DMS53 (cell line): Measurements from ENCODE around the gene FAF2.

Experiments
- DNase-seq: peaks from one replicate; lab custom pipeline; 2025; lab: John Stamatoyannopoulos, UW

Gene FAF2

GRCh38 chr5:176507911-176508310, 59.7 kb downstream of the FAF2 start:
- DNase-seq, result no peak

GRCh38 chr5:176508603-176509002, 60.4 kb downstream of the FAF2 start:
- DNase-seq, result no peak

DNA sequence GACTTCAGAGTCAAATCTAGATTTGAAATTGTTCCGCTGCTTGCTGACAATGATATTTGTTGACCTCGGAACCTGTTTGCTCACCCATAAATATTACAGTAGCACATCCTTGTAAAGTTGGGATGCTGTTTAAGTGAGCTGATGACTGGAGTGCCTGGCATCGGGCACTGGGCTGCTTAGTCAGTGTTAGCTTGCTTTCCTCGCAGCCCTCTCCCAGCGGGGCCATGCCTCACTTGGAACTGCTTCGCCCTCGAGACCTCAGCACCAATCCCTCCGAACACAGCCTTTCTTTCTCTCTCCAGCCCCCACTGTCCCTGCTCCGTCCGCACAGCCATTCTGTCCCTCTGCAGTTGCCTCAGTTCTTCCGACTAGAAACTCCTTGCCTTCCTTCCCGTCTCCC, 65.6 kb downstream of the FAF2 start:
- no peak for DNase-seq

GRCh38 chr5:176514244-176514950, 66.2 kb downstream of the FAF2 start:
- no peak for DNase-seq

GRCh38 chr5:176515396-176515795, 67.2 kb downstream of the FAF2 start:
- DNase-seq, result no peak

DNA sequence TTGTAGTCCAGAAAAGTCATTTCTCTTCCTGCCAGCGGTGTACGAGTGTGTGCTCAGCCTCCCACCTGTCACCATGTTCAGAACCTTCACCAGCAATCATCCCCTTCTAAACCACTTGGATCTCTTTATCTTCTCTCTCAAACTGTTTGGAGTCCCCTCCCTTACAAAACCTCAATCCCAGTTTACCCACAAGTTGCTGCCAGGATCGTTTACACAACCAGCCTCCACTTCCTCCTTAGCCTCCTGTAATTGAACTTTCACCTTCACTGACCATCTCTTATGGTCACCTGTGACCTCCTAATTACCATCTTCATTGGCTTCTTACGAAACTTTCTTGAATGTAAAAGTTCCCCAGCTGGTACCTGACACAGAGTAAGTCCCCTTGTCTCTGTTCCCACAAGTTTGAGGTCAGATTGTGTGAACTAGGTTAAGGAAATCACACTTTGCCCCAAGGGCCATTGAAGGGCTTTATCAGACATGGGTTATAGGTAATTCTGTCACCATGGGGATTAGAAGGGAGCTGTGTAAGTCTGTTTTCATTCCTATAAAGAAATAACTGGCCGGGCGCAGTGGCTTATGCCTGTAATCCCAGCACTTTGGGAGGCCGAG, 69.0 kb downstream of the FAF2 start:
- no peak for DNase-seq

DNA sequence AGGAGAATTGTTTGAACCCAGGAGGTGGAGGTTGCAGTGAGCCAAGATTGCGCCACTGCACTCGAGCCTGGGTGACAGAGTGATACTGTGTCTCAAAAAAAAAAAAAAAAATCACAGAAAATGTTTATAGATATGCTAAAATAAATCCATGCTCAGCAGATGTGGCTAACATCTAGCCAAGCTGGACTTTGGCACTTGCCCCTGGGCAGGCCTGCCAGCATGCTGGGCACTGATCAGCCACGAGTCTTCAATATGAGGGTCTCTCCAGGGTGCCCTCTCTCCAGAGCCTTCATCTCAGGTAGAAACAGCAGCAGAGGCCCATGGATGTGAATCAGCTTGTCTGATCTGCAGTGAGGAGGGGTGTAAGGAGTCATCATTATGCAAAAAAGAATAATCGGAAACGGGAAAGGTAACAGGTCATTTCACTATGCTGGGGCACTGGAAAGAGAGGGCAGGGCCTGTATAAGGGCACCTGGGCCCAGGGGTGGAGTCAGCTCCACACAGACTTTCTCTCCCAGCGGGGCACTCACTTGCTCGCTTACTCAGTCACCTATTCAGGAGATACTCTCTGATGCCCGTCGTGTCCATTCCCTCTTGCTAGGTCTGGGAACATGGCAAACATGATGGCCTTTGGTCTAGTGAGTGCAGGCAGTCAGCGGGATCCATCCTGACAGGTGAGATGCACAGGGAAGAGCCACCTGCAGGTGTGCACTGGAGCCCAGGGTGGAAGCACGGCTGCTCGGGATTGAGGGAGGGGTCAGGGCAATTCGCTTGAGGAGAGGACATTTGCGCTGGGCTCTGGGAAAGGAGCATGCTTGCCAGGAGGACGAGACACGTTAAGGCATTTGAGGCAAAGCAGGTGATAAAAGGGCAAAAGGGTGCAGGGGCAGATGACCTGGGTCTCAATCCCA, 71.9 kb downstream of the FAF2 start:
- peak; percentile 61 for DNase-seq

GRCh38 chr5:176521286-176521685, 73.1 kb downstream of the FAF2 start:
- no peak for DNase-seq

DNA sequence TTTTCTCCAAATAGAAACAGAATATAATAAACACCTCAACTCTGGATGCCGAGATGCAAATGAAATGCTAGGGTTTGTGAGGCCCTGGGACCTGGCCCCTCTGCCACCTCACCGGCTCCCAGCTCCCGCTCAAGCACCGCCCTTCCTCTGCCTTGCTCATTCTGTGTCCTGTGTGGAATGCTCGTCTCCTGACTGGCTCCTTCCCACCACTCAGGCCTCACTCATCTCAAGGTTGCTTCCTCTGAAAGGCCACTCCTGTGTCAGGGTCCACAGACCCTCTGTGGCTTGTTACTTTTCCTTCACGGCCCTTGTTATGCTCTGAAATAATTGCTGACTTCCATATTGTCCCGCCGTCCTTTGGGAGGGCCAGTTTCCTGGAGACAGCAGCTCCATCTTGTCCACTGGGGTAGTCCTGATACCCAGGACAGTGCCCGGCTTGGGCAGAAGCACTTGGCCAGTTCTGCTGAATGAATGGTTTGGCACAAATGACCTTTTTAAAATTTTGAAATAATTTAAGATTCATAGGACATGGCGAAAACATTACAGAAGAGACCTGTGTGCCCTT, 73.6 kb downstream of the FAF2 start:
- no peak for DNase-seq

DNA sequence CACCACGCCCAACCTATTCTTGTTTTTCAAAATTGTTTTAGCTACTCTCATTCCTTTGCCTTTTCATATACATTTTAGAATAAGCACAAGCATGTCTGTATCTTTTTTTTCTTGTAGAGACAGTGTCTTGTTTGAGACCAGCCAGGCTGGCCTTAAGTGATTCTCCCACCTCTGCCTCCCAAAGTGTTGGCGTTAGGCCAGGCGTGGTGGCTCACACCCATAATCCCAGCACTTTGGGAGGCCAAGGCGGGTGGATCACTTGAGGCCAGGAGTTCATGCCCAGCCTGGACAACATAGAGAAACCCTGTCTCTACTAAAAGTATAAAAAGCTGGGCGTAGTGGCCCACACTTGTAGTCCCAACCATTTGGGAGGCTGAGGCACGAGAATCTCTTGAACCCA, 76.0 kb downstream of the FAF2 start:
- DNase-seq, result no peak

GRCh38 chr5:176524987-176525386, 76.8 kb downstream of the FAF2 start:
- no peak for DNase-seq

DNA sequence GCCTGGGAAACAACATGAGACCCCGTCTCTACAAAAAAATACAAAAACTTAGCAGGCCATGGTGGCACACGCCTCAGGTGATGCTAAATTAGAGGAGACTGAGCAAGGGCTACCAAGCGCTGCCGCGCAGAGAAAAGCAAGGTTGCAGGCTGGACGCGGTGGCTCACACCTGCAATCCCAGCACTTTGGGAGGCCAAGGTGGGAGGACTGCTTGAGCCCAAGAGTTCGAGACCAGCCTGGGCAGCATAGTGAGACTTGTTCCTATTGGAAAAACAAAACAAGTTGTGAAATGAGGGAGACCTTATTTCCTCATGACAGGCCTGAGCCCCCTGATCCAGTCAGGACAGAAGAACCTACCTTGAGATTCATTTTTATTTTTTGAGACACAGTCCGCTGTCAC, 77.5 kb downstream of the FAF2 start:
- DNase-seq, result no peak

DNA sequence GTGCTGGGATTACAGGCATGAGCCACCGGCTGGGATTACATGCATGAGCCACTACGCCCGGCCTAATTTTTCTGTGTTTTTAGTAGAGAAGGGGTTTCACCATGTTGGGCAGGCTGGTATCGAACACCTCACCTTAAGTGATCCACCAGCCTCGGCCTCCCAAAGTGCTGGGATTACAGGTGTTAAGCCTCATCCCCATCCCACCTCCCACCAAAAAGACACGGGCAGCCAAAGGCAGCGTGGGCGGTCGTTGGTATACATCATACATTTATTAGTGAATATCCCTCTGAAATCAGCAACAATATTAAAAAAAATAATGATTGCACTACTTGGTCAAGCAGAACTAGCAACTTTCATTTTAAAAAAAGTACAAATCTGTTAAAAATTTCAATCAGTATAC, 78.3 kb downstream of the FAF2 start:
- DNase-seq, result no peak

DNA sequence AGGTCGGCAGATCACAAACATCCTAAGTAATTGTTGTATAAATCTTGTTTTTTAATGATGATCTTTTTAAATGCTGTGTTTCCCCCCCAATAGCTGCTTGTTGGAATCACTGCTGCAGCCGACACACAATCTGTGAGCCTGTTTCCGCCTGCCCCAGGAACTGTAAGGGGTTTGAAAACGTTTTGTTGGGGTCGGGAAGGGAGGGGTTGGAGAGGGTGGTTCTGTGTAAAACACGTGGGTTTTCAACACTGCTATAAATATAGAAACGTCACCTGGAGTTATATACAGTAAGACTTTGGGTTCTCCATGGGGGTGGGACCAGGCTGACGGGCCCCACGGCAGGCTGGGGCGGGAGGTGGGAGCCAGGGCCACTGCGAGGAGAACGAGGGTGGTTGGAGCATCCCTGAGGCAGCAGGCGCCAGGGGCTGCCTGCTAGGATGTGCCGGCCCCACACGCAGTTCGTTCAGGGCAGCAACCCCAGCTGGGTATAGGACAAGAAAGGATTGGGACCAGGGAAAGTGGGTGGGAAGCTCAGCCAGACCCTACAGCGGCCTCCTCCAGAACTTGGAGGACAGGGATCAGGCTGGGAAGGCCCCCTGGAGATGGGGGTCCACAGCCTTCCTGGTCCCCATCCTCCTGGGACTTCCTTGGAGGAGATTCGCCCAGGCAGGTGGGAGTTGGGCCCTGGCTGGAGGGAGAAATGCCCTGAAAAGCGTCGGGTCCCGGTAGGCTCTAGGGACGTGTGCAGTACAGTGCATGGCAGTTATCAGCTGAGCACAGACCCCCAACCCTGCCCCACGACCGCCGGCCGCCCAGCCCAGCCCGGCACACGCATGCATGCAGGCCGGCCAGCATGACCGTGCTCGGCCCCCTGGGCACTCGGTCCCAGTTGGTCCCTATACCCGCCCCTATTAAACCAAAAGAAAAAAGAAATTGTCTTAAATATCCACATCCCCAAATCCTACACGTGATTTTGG, 79.3 kb downstream of the FAF2 start:
- DNase-seq, result no peak

DNA sequence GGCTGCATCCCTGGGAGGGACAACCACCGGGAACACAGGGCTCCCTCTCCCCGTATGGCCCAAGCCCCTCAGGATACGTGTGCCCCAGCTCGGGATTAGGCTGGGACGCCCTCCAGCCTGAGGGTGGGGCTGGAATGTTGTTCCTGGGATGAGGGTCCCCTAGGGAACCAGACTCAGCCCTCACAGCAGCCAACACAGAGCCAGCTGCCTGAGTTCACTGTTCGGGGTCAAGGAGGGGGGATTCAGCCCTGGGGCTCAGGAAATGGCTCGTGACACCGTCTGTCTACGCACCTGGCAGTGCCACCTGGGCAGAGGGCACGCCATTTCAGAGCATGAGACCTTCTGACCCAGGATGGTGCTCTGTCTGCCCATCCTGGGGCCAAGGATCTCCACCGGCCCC, 80.1 kb downstream of the FAF2 start:
- DNase-seq, result no peak

- no peak for DNase-seq
These were observed 80.6 kb downstream of the FAF2 start for GRCh38 chr5:176528761-176529115.

GRCh38 chr5:176529116-176529740, 81.0 kb downstream of the FAF2 start:
- DNase-seq, result no peak

GRCh38 chr5:176529741-176530141, 81.6 kb downstream of the FAF2 start:
- no peak for DNase-seq

GRCh38 chr5:176530393-176530982, 82.3 kb downstream of the FAF2 start:
- no peak for DNase-seq
